ENCODE measurements around the gene MFAP3. TPM values are rescaled to one million over a fixed set of nuclear protein-coding genes. Genes with fewer than 3 reads are reported as not detected.

Gene MFAP3
- total RNA-seq, 2 experiments from 2014 or later = 21.0 to 23.0 TPM

GRCh38 chr5:154025951-154026350, 12.8 kb upstream of the MFAP3 start:
- Mint-ChIP-seq H3K4me1 (ENCODE audit: low read depth) (no peaks in the 10 kb centered on the region), H3K27me3 (ENCODE audit: low read depth) (no peaks in the 10 kb centered on the region), H3K27ac (no peak overlapping the region), H3K4me3 (no peak overlapping the region), H3K9me3 (ENCODE audit: insufficient read depth) (no peaks in the 10 kb centered on the region), H3K36me3 (ENCODE audit: low read depth) (peaks cover 28% of the 10 kb centered on the region)
- ATAC-seq = no peak
- POLR2A ChIA-PET = no interaction called here
- no peak for DNase-seq
- CTCF ChIA-PET = interaction anchor here (1.2 kb wide), 1 partner anchor 13 kb away, joined by 4 read pairs; the partner anchor contains the start of genes FAM114A2 and MFAP3

GRCh38 chr5:154031937-154032489, 6.8 kb upstream of the MFAP3 start:
- ChIA-PET CTCF (no interaction called here), POLR2A (interaction anchor here (0.5 kb wide), 1 partner anchor 429 kb away, joined by 3 read pairs; no protein-coding TSS in a partner anchor)
- no peak overlapping the region for H3K27ac Mint-ChIP-seq
- DNase-seq (no peak), ATAC-seq (no peak)
- peaks cover 21% of the 10 kb centered on the region for H3K36me3 Mint-ChIP-seq (ENCODE audit: low read depth)
- no peak overlapping the region for H3K4me3 Mint-ChIP-seq
- H3K4me1 Mint-ChIP-seq (ENCODE audit: low read depth) = peaks cover 3% of the 10 kb centered on the region
- H3K27me3 Mint-ChIP-seq (ENCODE audit: low read depth) = no peaks in the 10 kb centered on the region
- no peaks in the 10 kb centered on the region for H3K9me3 Mint-ChIP-seq (ENCODE audit: insufficient read depth)

GRCh38 chr5:154034944-154035343, 3.8 kb upstream of the MFAP3 start:
- DNase-seq (no peak), ATAC-seq (no peak)
- Mint-ChIP-seq H3K9me3 (ENCODE audit: insufficient read depth) (no peaks in the 10 kb centered on the region), H3K4me1 (ENCODE audit: low read depth) (peaks cover 24% of the 10 kb centered on the region), H3K27me3 (ENCODE audit: low read depth) (no peaks in the 10 kb centered on the region), H3K4me3 (no peak overlapping the region), H3K27ac (no peak overlapping the region), H3K36me3 (ENCODE audit: low read depth) (peaks cover 24% of the 10 kb centered on the region)
- POLR2A ChIA-PET = no interaction called here
- CTCF ChIA-PET = interaction anchor here (1.0 kb wide), 1 partner anchor 36 kb away, joined by 3 read pairs; no protein-coding TSS in a partner anchor

- POLR2A ChIA-PET = interaction anchor here (0.7 to 2.4 kb wide), 16 partner anchors 10 to 898 kb away, joined by 3 to 16 read pairs (median 4); partner anchors contain the start of gene GALNT10
- peak overlapping the region; percentile 97 for H3K27ac Mint-ChIP-seq
- ATAC-seq = peak; percentile 62
- CTCF ChIA-PET = interaction anchor here (0.8 to 4.4 kb wide), 6 partner anchors 10 to 73 kb away, joined by 3 to 23 read pairs (median 4); no protein-coding TSS in a partner anchor
- peak overlapping the region; percentile 87 for H3K4me3 Mint-ChIP-seq
- H3K27me3 Mint-ChIP-seq (ENCODE audit: low read depth) = no peaks in the 10 kb centered on the region
- peaks cover 12% of the 10 kb centered on the region for H3K36me3 Mint-ChIP-seq (ENCODE audit: low read depth)
- no peaks in the 10 kb centered on the region for H3K9me3 Mint-ChIP-seq (ENCODE audit: insufficient read depth)
- DNase-seq = peak; percentile 63
- peaks cover 44% of the 10 kb centered on the region for H3K4me1 Mint-ChIP-seq (ENCODE audit: low read depth)
Observed at GRCh38 chr5:154038261-154038706, 483 bp upstream of the MFAP3 start.

GRCh38 chr5:154039458-154039829, 677 bp downstream of the MFAP3 start:
- H3K4me3 Mint-ChIP-seq = peak overlapping the region; percentile 87
- ATAC-seq (no peak), DNase-seq (no peak)
- CTCF ChIA-PET = interaction anchor here (0.8 to 4.4 kb wide), 6 partner anchors 8 to 154 kb away, joined by 3 to 23 read pairs (median 4); no protein-coding TSS in a partner anchor
- H3K4me1 Mint-ChIP-seq (ENCODE audit: low read depth) = peaks cover 52% of the 10 kb centered on the region
- H3K27me3 Mint-ChIP-seq (ENCODE audit: low read depth) = no peaks in the 10 kb centered on the region
- peaks cover 12% of the 10 kb centered on the region for H3K36me3 Mint-ChIP-seq (ENCODE audit: low read depth)
- H3K27ac Mint-ChIP-seq = peak overlapping the region; percentile 97
- H3K9me3 Mint-ChIP-seq (ENCODE audit: insufficient read depth) = no peaks in the 10 kb centered on the region
- POLR2A ChIA-PET = interaction anchor here (0.6 to 2.4 kb wide), 14 partner anchors 9 to 897 kb away, joined by 3 to 16 read pairs (median 6); partner anchors contain the start of gene GALNT10

GRCh38 chr5:154042766-154043165, 4.0 kb downstream of the MFAP3 start:
- ChIA-PET CTCF (interaction anchor here (1.7 kb wide), 1 partner anchor 29 kb away, joined by 10 read pairs; no protein-coding TSS in a partner anchor), POLR2A (no interaction called here)
- H3K4me1 Mint-ChIP-seq (ENCODE audit: low read depth) = peaks cover 63% of the 10 kb centered on the region
- peaks cover 21% of the 10 kb centered on the region for H3K36me3 Mint-ChIP-seq (ENCODE audit: low read depth)
- no peak for ATAC-seq
- no peak overlapping the region for H3K27ac Mint-ChIP-seq
- no peak overlapping the region for H3K4me3 Mint-ChIP-seq
- H3K27me3 Mint-ChIP-seq (ENCODE audit: low read depth) = no peaks in the 10 kb centered on the region
- DNase-seq = no peak
- H3K9me3 Mint-ChIP-seq (ENCODE audit: insufficient read depth) = no peaks in the 10 kb centered on the region

GRCh38 chr5:154044099-154044498, 5.3 kb downstream of the MFAP3 start:
- H3K27me3 Mint-ChIP-seq (ENCODE audit: low read depth) = no peaks in the 10 kb centered on the region
- ATAC-seq = no peak
- H3K4me3 Mint-ChIP-seq = no peak overlapping the region
- peaks cover 59% of the 10 kb centered on the region for H3K4me1 Mint-ChIP-seq (ENCODE audit: low read depth)
- no peak for DNase-seq
- H3K9me3 Mint-ChIP-seq (ENCODE audit: insufficient read depth) = no peaks in the 10 kb centered on the region
- ChIA-PET CTCF (interaction anchor here (0.8 to 1.5 kb wide), 2 partner anchors 15 to 28 kb away, joined by 3 to 4 read pairs; no protein-coding TSS in a partner anchor), POLR2A (no interaction called here)
- H3K27ac Mint-ChIP-seq = no peak overlapping the region
- peaks cover 18% of the 10 kb centered on the region for H3K36me3 Mint-ChIP-seq (ENCODE audit: low read depth)

GRCh38 chr5:154044581-154044980, 5.8 kb downstream of the MFAP3 start:
- H3K27ac Mint-ChIP-seq = no peak overlapping the region
- POLR2A ChIA-PET = no interaction called here
- H3K4me3 Mint-ChIP-seq = no peak overlapping the region
- ATAC-seq (no peak), DNase-seq (no peak)
- H3K27me3 Mint-ChIP-seq (ENCODE audit: low read depth) = no peaks in the 10 kb centered on the region
- H3K4me1 Mint-ChIP-seq (ENCODE audit: low read depth) = peaks cover 54% of the 10 kb centered on the region
- no peaks in the 10 kb centered on the region for H3K9me3 Mint-ChIP-seq (ENCODE audit: insufficient read depth)
- peaks cover 18% of the 10 kb centered on the region for H3K36me3 Mint-ChIP-seq (ENCODE audit: low read depth)
- CTCF ChIA-PET = interaction anchor here (1.5 kb wide), 1 partner anchor 14 kb away, joined by 4 read pairs; no protein-coding TSS in a partner anchor

- CTCF ChIA-PET = interaction anchor here (1.8 kb wide), 1 partner anchor 26 kb away, joined by 6 read pairs; no protein-coding TSS in a partner anchor
- no peaks in the 10 kb centered on the region for H3K9me3 Mint-ChIP-seq (ENCODE audit: insufficient read depth)
- POLR2A ChIA-PET = no interaction called here
- H3K27me3 Mint-ChIP-seq (ENCODE audit: low read depth) = no peaks in the 10 kb centered on the region
- H3K4me3 Mint-ChIP-seq = no peak overlapping the region
- H3K27ac Mint-ChIP-seq = no peak overlapping the region
- H3K36me3 Mint-ChIP-seq (ENCODE audit: low read depth) = peaks cover 28% of the 10 kb centered on the region
- H3K4me1 Mint-ChIP-seq (ENCODE audit: low read depth) = peaks cover 40% of the 10 kb centered on the region
- DNase-seq (no peak), ATAC-seq (no peak)
Observed at GRCh38 chr5:154046486-154046885, 7.7 kb downstream of the MFAP3 start.

GRCh38 chr5:154047324-154047723, 8.6 kb downstream of the MFAP3 start:
- ATAC-seq (no peak), DNase-seq (no peak)
- Mint-ChIP-seq H3K4me3 (no peak overlapping the region), H3K4me1 (ENCODE audit: low read depth) (peaks cover 34% of the 10 kb centered on the region), H3K27me3 (ENCODE audit: low read depth) (no peaks in the 10 kb centered on the region), H3K9me3 (ENCODE audit: insufficient read depth) (no peaks in the 10 kb centered on the region), H3K27ac (peak overlapping the region; percentile 14), H3K36me3 (ENCODE audit: low read depth) (peaks cover 33% of the 10 kb centered on the region)
- POLR2A ChIA-PET = interaction anchor here (2.5 kb wide), 1 partner anchor 8 kb away, joined by 13 read pairs; the partner anchor contains the start of genes FAM114A2 and MFAP3
- CTCF ChIA-PET = interaction anchor here (1.5 to 1.8 kb wide), 2 partner anchors 9 to 25 kb away, joined by 4 to 6 read pairs; partner anchors contain the start of genes FAM114A2 and MFAP3

- Mint-ChIP-seq H3K4me1 (ENCODE audit: low read depth) (peaks cover 21% of the 10 kb centered on the region), H3K27me3 (ENCODE audit: low read depth) (no peaks in the 10 kb centered on the region), H3K9me3 (ENCODE audit: insufficient read depth) (no peaks in the 10 kb centered on the region), H3K4me3 (no peak overlapping the region), H3K36me3 (ENCODE audit: low read depth) (peaks cover 53% of the 10 kb centered on the region), H3K27ac (no peak overlapping the region)
- CTCF ChIA-PET = interaction anchor here (0.8 to 1.9 kb wide), 3 partner anchors 9 to 355 kb away, joined by 4 to 15 read pairs (median 5); no protein-coding TSS in a partner anchor
- POLR2A ChIA-PET = no interaction called here
- no peak for ATAC-seq
- no peak for DNase-seq
Observed at GRCh38 chr5:154049636-154050035, 10.9 kb downstream of the MFAP3 start.

GRCh38 chr5:154053468-154053867, 14.7 kb downstream of the MFAP3 start:
- H3K4me3 Mint-ChIP-seq = no peak overlapping the region
- no peak for ATAC-seq
- POLR2A ChIA-PET = no interaction called here
- H3K27ac Mint-ChIP-seq = no peak overlapping the region
- DNase-seq = no peak
- no peaks in the 10 kb centered on the region for H3K27me3 Mint-ChIP-seq (ENCODE audit: low read depth)
- H3K4me1 Mint-ChIP-seq (ENCODE audit: low read depth) = peaks cover 6% of the 10 kb centered on the region
- peaks cover 53% of the 10 kb centered on the region for H3K36me3 Mint-ChIP-seq (ENCODE audit: low read depth)
- no peaks in the 10 kb centered on the region for H3K9me3 Mint-ChIP-seq (ENCODE audit: insufficient read depth)
- CTCF ChIA-PET = interaction anchor here (1.2 to 1.6 kb wide), 2 partner anchors 19 to 351 kb away, joined by 3 read pairs; no protein-coding TSS in a partner anchor

Measured in activated CD8-positive, alpha-beta T cell treated with anti-CD3 and anti-CD28 coated beads, Interleukin-2, amount 10 ng/mL, durations not matched to agents 7 days and 5 days (primary cell).